GM12875 (cell line): ENCODE measurements around the gene TNFRSF9.

Experiments
- H3K4me3 ChIP-seq: one replicate; pipeline ENCODE4 v1.5.1; 2011; ENCODE audit warnings: low read depth, low read length, control low read depth
- CTCF ChIP-seq: IDR thresholded peaks from 2 replicates; pipeline ENCODE4 v1.5.1; 2011; ENCODE audit warnings: low read depth, mild to moderate bottlenecking, control low read depth, inconsistent platforms, low read length, moderate library complexity, borderline replicate concordance; ENCODE audit not compliant: insufficient read depth

TNFRSF9 gene

DNA sequence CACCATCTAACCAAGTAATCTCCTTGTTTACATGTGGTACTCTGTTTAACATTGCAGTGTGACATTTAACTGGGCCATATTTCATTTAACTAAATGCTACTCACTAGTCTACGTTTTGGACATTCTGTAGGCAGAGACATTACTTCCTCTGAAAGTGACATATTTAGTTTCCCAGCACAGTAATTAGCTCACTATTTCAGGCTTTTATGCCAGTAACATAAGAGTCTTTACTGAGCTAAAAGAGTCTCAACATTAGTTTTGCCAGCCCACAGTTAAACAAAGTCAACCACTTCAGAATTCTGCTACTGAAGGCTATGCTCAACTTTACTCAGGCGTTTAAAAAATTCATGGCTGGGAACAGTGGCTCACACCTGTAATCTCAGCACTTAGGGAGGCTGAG, 2.6 kb upstream of the TNFRSF9 start:
- TF ChIP-seq CTCF: no peak

GRCh38 chr1:7942214-7942921, 1.7 kb upstream of the TNFRSF9 start:
- H3K4me3 ChIP-seq: no peak overlapping the region
- TF ChIP-seq CTCF: peak; percentile 26; the same call in 1 of the 2 replicates

More for the DNA sequence above, 2.6 kb upstream of the TNFRSF9 start:
- H3K4me3 ChIP-seq: no peak overlapping the region

GRCh38 chr1:7941437-7941793, 776 bp upstream of the TNFRSF9 start:
- TF ChIP-seq CTCF: no peak
- no peak overlapping the region for H3K4me3 ChIP-seq

- H3K4me3 ChIP-seq: no peak overlapping the region
- no peak for TF ChIP-seq CTCF
Observed at GRCh38 chr1:7940034-7940433, 605 bp downstream of the TNFRSF9 start.

DNA sequence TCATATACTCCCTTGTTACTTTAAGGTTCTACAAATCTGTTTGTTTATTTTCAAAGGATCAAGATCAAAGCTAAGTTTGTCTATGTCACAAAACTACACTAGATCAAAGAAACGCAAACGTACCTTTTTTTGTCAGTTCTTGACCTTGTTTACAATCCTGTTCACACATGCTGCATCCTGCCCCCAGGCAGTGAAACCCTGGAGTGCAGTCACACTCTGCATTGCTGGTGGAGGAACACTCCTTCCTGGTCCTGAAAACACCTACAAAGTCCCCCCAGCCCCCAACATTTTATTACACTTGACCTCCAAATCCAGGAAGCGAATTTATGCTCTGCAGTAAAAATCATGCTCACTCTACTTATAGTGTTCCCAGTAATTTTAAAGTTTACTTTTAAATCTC, 2.6 kb downstream of the TNFRSF9 start:
- no peak for TF ChIP-seq CTCF
- H3K4me3 ChIP-seq: no peak overlapping the region

- no peak for TF ChIP-seq CTCF
Observed at GRCh38 chr1:7932524-7933138, 8.0 kb downstream of the TNFRSF9 start.

GRCh38 chr1:7931446-7931812, 9.2 kb downstream of the TNFRSF9 start:
- H3K4me3 ChIP-seq: no peak overlapping the region
- TF ChIP-seq CTCF: no peak

More at GRCh38 chr1:7932524-7933138, 8.0 kb downstream of the TNFRSF9 start:
- H3K4me3 ChIP-seq: no peak overlapping the region
